ENCODE data around the gene C9orf152.
A peak's percentile ranks its signal among the peaks of the same experiment; 100 is the strongest.

GRCh38 chr9:110217656-110218099 is 9.7 kb upstream of the C9orf152 start:
- no peak for TF ChIP-seq POLR2A (IDR thresholded peaks at IDR 0.05; ENCODE audit: low read depth)
- TF ChIP-seq CTCF (IDR thresholded peaks at IDR 0.05): peak; percentile 74 to 79 (median 78)
- TF ChIP-seq POLR2AphosphoS5 (IDR thresholded peaks at IDR 0.05): no peak

Measured in esophagus muscularis mucosa (tissue), 3 donors.